Anterior cingulate cortex (tissue), 58 donors: ENCODE results near the gene ZNF600.
"Not testable (repeated sequence)": the region's sequence is repeated elsewhere in the genome, so short reads cannot be mapped to it uniquely, and the experiment has no call there.

Experiments
- DNase-seq, 58 donors: peaks; one replicate each; lab custom pipeline; 2025; lab: John Stamatoyannopoulos, UW

The ZNF600 gene

GRCh38 chr19:52786464-52787354 lies at the start of gene ZNF600:
TSS of gene ZNF600 (minus strand) at chr19:52786791. CDS start at chr19:52778888, 7,903 bp downstream.
- peak in 37 of 58 donors; percentile 0 to 45 (median 8) for DNase-seq

GRCh38 chr19:52834289-52834688 lies 47.7 kb upstream of the ZNF600 start:
- not testable (repeated sequence) for DNase-seq

- not testable (repeated sequence) for DNase-seq
Measured at GRCh38 chr19:52833541-52833940, 47.0 kb upstream of the ZNF600 start.

- DNase-seq, result not testable (repeated sequence)
Measured at GRCh38 chr19:52829866-52830265, 43.3 kb upstream of the ZNF600 start.

GRCh38 chr19:52825765-52826164 lies 39.2 kb upstream of the ZNF600 start:
- no peak for DNase-seq

- no peak for DNase-seq
Measured at GRCh38 chr19:52823676-52824075, 37.1 kb upstream of the ZNF600 start.

GRCh38 chr19:52821204-52821960 lies 34.8 kb upstream of the ZNF600 start, which contains the start of gene ZNF28:
TSS of gene ZNF28 (minus strand) at chr19:52821633. CDS start at chr19:52817958, 3,675 bp downstream.
- DNase-seq, result peak in 54 of 58 donors; percentile 2 to 72 (median 42)

- peak in 15 of 58 donors; percentile 0 to 19 (median 6) for DNase-seq
Measured at GRCh38 chr19:52820472-52821203, 34.0 kb upstream of the ZNF600 start.

- DNase-seq, result no peak
Measured at GRCh38 chr19:52809801-52810200, 23.2 kb upstream of the ZNF600 start.

- DNase-seq, result not testable (repeated sequence)
Measured at GRCh38 chr19:52799950-52800640, 13.5 kb upstream of the ZNF600 start.

GRCh38 chr19:52789440-52789839 lies 2.8 kb upstream of the ZNF600 start:
- no peak for DNase-seq

GRCh38 chr19:52786078-52786463 lies 520 bp downstream of the ZNF600 start:
- no peak for DNase-seq

GRCh38 chr19:52785506-52785905 lies 1.1 kb downstream of the ZNF600 start:
- DNase-seq, result no peak

- not testable (repeated sequence) for DNase-seq
Measured at GRCh38 chr19:52782864-52783263, 3.7 kb downstream of the ZNF600 start.

GRCh38 chr19:52778811-52779210 lies 7.8 kb downstream of the ZNF600 start:
- no peak for DNase-seq

GRCh38 chr19:52756447-52756846 lies 30.1 kb downstream of the ZNF600 start:
- not testable (repeated sequence) for DNase-seq

- DNase-seq, result no peak
Measured at GRCh38 chr19:52749780-52750179, 36.8 kb downstream of the ZNF600 start.

- peak in 1 of 58 donors; percentile 0 for DNase-seq
Measured at GRCh38 chr19:52748336-52748950, 38.1 kb downstream of the ZNF600 start.

- not testable (repeated sequence) for DNase-seq
Measured at GRCh38 chr19:52745919-52746318, 40.7 kb downstream of the ZNF600 start.
